ENCODE results near the gene SULT1E1.
A peak's percentile ranks its signal among the peaks of the same experiment; 100 is the strongest.

SULT1E1 gene

GRCh38 chr4:69823481-69824186 lies 36.3 kb downstream of the SULT1E1 start:
- TF ChIP-seq CTCF (IDR thresholded peaks at IDR 0.05; ENCODE audit: low read depth, low read length) = peak; percentile 67
- peak; percentile 5 for DNase-seq (ENCODE audit: extremely low read depth, low read depth)

GRCh38 chr4:69823048-69823447 lies 36.9 kb downstream of the SULT1E1 start:
- TF ChIP-seq CTCF (IDR thresholded peaks at IDR 0.05; ENCODE audit: low read depth, low read length) = no peak
- DNase-seq (ENCODE audit: extremely low read depth, low read depth) = no peak

- TF ChIP-seq CTCF (IDR thresholded peaks at IDR 0.05; ENCODE audit: low read depth, low read length) = no peak
- DNase-seq (ENCODE audit: extremely low read depth, low read depth) = no peak
These were observed 37.7 kb downstream of the SULT1E1 start for GRCh38 chr4:69822198-69822597.

- DNase-seq (ENCODE audit: extremely low read depth, low read depth) = no peak
- TF ChIP-seq CTCF (IDR thresholded peaks at IDR 0.05; ENCODE audit: low read depth, low read length) = no peak
These were observed 41.8 kb downstream of the SULT1E1 start for GRCh38 chr4:69818060-69818639.

- no peak for DNase-seq (ENCODE audit: extremely low read depth, low read depth)
- no peak for TF ChIP-seq CTCF (IDR thresholded peaks at IDR 0.05; ENCODE audit: low read depth, low read length)
These were observed 43.7 kb downstream of the SULT1E1 start for GRCh38 chr4:69816236-69816635.

- DNase-seq (ENCODE audit: extremely low read depth, low read depth) = no peak
- no peak for TF ChIP-seq CTCF (IDR thresholded peaks at IDR 0.05; ENCODE audit: low read depth, low read length)
These were observed 46.3 kb downstream of the SULT1E1 start for GRCh38 chr4:69813628-69814027.

GRCh38 chr4:69811166-69811565 lies 48.8 kb downstream of the SULT1E1 start:
- no peak for DNase-seq (ENCODE audit: extremely low read depth, low read depth)
- TF ChIP-seq CTCF (IDR thresholded peaks at IDR 0.05; ENCODE audit: low read depth, low read length) = no peak

Measured in AG09319 (cell line).